Activated CD4-positive, alpha-beta T cell treated with anti-CD3 and anti-CD28 coated beads, Interleukin-2, amount 10 ng/mL, durations not matched to agents 7 days and 5 days (primary cell): ENCODE measurements around the gene TUBG2. TPM values are rescaled to one million over a fixed set of nuclear protein-coding genes. Genes with fewer than 3 reads are reported as not detected.
A peak's percentile ranks its signal among the peaks of the same experiment; 100 is the strongest.

Experiments used
- CTCF ChIA-PET: fragments of 350-600 bp; sonication (Branson Sonifier 250); formaldehyde crosslinking; loops from one replicate; lab custom pipeline; 2021; ENCODE audit warnings: antibody characterized with exemption; lab: Charles Lee
- POLR2A ChIA-PET: fragments of 350-600 bp; sonication (Branson Sonifier 250); formaldehyde crosslinking; loops from one replicate; lab custom pipeline; 2021; ENCODE audit warnings: antibody characterized with exemption; lab: Charles Lee
- DNase-seq: peaks from one replicate; pipeline ENCODE4 v3.0.0-alpha.2; 2020
- H3K27ac Mint-ChIP-seq: one replicate; pipeline ENCODE4 v1.8.0; 2021; ENCODE audit warnings: mild to moderate bottlenecking, moderate library complexity, mixed read lengths
- H3K27me3 Mint-ChIP-seq: one replicate; pipeline ENCODE4 v1.8.0; 2021; ENCODE audit warnings: mixed read lengths
- H3K36me3 Mint-ChIP-seq: one replicate; pipeline ENCODE4 v1.8.0; 2021; ENCODE audit warnings: low read depth, mixed read lengths
- H3K4me1 Mint-ChIP-seq: one replicate; pipeline ENCODE4 v1.8.0; 2021; ENCODE audit warnings: mixed read lengths
- H3K4me3 Mint-ChIP-seq: one replicate; pipeline ENCODE4 v1.8.0; 2021; ENCODE audit warnings: mild to moderate bottlenecking, moderate library complexity, mixed read lengths
- H3K9me3 Mint-ChIP-seq: one replicate; pipeline ENCODE4 v1.8.0; 2021; ENCODE audit warnings: mixed read lengths
- total RNA-seq, 2 experiments: library from RNA; stranded (reverse); gene quantifications; one replicate each; pipeline ENCODE4 v1.2.3, GENCODE V29; 2021

Gene TUBG2
- total RNA-seq, 2 experiments from 2014 or later = 6.7 to 7.2 TPM

GRCh38 chr17:42674755-42675347 lies 15.8 kb downstream of the TUBG2 start:
- DNase-seq = no peak
- Mint-ChIP-seq H3K27me3 (peaks cover 50% of the 10 kb centered on the region), H3K4me1 (peaks cover 49% of the 10 kb centered on the region), H3K36me3 (no peaks in the 10 kb centered on the region), H3K27ac (no peak overlapping the region), H3K9me3 (no peaks in the 10 kb centered on the region), H3K4me3 (no peak overlapping the region)
- ChIA-PET POLR2A (no interaction called here), CTCF (interaction anchor here (1.1 to 2.2 kb wide), 2 partner anchors 69 to 96 kb away, joined by 3 to 11 read pairs; no protein-coding TSS in a partner anchor)

DNA sequence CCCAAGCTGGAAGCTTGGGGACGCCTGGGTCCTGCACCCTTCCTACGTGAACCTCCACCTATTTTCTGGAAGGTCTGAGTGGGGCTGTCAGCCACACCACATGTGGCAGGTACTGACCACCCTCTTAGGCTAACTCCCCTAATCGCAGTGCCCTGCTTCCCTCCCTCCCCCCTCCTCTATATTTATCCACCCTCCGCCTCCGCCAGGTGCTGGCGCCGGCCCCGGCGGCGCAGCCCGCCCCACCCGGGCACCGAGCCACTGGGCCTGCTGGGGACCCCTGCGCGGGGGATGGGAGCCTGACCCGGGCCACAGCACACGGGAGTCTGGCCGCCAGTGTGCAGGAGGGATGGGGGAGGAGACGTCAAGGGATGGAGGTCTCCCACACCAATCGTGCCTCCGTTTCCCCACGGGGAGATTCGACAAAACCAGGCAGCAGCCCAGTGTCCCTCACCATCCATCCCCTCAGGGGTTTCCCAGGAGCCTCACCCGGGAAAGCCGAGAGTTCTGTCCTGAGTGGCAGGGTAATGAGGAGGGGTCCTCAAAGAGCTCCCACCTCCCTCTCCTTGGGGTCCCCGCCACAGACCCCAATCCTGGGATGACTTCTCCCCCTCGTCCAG lies 16.4 kb downstream of the TUBG2 start:
- H3K27ac Mint-ChIP-seq = no peak overlapping the region
- POLR2A ChIA-PET = interaction anchor here (0.6 kb wide), 1 partner anchor 15 kb away, joined by 3 read pairs; no protein-coding TSS in a partner anchor
- peaks cover 50% of the 10 kb centered on the region for H3K4me1 Mint-ChIP-seq
- CTCF ChIA-PET = interaction anchor here (0.6 to 2.7 kb wide), 3 partner anchors 36 to 1966 kb away, joined by 3 to 14 read pairs (median 3); no protein-coding TSS in a partner anchor
- H3K9me3 Mint-ChIP-seq = no peaks in the 10 kb centered on the region
- no peak overlapping the region for H3K4me3 Mint-ChIP-seq
- no peak for DNase-seq
- H3K27me3 Mint-ChIP-seq = peaks cover 49% of the 10 kb centered on the region
- H3K36me3 Mint-ChIP-seq = no peaks in the 10 kb centered on the region

DNA sequence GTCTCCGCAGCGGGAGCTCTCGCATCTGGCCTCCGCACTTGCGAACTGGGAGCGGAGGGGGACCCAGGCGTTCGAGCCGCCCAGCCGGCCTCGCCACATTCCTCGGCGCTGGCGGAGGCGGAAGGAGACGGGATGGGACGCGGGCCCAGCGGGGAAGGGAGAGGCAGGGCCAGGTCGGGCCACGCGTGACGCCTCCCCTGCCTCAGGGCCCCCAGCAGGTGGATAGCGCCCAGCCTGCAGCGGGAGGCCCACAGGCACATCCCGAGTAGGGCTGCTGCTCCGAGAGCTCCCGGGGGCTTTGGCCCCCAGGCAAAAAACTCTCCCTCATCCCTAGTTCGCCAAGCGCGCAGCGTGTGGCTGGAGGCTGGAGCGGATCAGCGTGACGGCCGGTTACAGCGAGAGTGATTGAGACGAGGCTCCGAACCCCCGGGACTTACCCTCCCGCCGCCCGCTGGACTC lies 16.9 kb downstream of the TUBG2 start:
- ChIA-PET POLR2A (interaction anchor here (0.6 kb wide), 1 partner anchor 15 kb away, joined by 3 read pairs; no protein-coding TSS in a partner anchor), CTCF (interaction anchor here (0.6 to 2.7 kb wide), 4 partner anchors 12 to 1966 kb away, joined by 3 to 14 read pairs (median 3); no protein-coding TSS in a partner anchor)
- Mint-ChIP-seq H3K4me1 (peaks cover 49% of the 10 kb centered on the region), H3K4me3 (peak overlapping the region; percentile 66), H3K36me3 (no peaks in the 10 kb centered on the region), H3K27ac (peak overlapping the region; percentile 75), H3K9me3 (no peaks in the 10 kb centered on the region), H3K27me3 (peaks cover 46% of the 10 kb centered on the region)
- no peak for DNase-seq

DNA sequence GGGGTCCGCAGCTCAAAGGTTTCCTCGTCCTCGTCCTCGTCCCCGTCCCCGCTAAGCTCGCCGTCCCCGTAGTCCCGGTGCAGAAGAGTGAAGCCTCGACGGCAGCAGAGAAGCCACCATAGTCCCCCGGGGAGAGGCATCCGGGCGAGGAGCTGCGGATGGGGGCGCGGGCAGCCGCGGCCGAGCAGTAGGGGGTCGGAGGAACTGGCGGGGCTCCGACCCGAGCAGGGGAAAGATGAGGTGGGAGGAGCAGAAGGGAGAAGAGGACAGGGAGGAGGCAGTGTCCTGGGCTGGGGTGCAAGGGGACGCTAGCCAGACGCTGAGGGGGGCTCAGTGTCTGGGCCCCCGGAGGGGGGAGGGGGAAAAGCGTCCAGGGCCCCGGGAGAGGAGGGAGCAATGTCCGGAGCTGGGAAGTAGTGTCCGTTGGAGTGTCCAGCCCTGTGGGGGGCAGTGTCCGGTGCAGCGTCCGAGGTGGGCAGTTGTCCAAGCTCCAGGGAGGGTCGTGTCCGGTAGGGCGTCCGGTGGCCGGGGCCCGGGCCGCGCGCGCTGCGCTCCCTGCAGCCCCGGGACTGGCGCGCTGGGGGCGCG lies 17.4 kb downstream of the TUBG2 start, which contains the start of gene PLEKHH3:
Gene PLEKHH3 (minus strand): TSS at position 571 of the 588 bp plus-strand sequence. CDS start 431 bp downstream, at position 140.
- Mint-ChIP-seq H3K4me3 (peak within 1 kb of the TSS; percentile 78), H3K36me3 (no peaks in the 10 kb centered on the region), H3K4me1 (peaks cover 49% of the 10 kb centered on the region), H3K27me3 (peaks cover 46% of the 10 kb centered on the region), H3K27ac (peak within 1 kb of the TSS; percentile 86), H3K9me3 (no peaks in the 10 kb centered on the region)
- ChIA-PET POLR2A (interaction anchor here (0.5 kb wide), 1 partner anchor 29 kb away, joined by 3 read pairs; no protein-coding TSS in a partner anchor), CTCF (interaction anchor here (0.6 to 2.7 kb wide), 4 partner anchors 9 to 1967 kb away, joined by 3 to 14 read pairs (median 3); no protein-coding TSS in a partner anchor)
- DNase-seq = no peak

GRCh38 chr17:42677012-42677857 lies 18.2 kb downstream of the TUBG2 start:
- H3K27me3 Mint-ChIP-seq = peaks cover 49% of the 10 kb centered on the region

DNA sequence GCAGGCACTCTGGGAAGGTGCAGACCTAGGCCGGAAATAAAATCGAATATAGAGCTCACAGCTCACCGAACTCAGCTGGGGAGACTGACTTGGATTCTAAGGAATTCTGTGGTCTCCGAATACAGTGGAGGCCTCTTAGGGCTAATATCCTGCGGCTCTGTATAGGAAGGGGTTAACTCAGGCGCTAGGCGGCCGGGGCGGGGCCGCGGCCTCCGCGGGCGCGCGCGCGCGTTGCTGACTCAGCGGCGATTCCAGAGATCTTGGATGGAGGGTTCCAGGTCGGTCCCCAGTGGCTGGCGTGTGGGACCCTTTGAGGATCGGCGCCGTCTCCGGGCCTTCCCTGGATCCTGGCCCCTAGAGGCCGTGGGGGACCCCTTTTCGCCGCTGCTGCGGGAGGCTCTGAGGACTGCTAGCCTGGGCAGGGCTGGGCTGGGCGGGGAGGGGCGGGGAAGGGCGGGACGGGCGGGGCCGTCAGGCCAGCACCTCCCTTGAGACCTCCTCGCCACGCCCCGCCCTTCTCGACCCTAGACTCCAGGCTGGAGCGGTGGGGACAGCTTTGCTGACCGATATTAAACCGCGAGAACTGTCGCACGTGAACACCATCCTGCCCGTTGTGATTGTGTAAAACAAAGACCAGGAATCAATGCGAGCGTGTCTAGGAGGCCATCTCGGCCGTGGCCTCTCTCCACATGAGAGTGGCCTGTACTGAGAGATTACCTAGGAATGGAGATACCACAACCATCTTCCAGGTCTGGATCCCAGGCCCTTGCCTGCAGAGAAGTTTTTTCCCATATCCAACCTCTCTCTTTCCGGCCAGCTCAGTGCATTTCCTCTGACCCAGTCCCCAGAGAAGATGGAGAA lies 19.1 kb downstream of the TUBG2 start:
- Mint-ChIP-seq H3K27ac (peak overlapping the region; percentile 89), H3K9me3 (no peaks in the 10 kb centered on the region), H3K27me3 (peaks cover 48% of the 10 kb centered on the region), H3K4me1 (peaks cover 60% of the 10 kb centered on the region), H3K36me3 (no peaks in the 10 kb centered on the region), H3K4me3 (peak overlapping the region; percentile 78)
- peak; percentile 77 for DNase-seq
- ChIA-PET CTCF (interaction anchor here (1.1 to 3.3 kb wide), 6 partner anchors 7 to 550 kb away, joined by 3 to 23 read pairs (median 4); partner anchors contain the start of gene PSMC3IP), POLR2A (interaction anchor here (0.7 to 1.3 kb wide), 3 partner anchors 42 to 69 kb away, joined by 3 to 6 read pairs (median 4); partner anchors contain the start of genes RETREG3 and TUBG1)

More at GRCh38 chr17:42677012-42677857, 18.2 kb downstream of the TUBG2 start:
- ChIA-PET POLR2A (interaction anchor here (0.5 to 0.7 kb wide), 3 partner anchors 30 to 99 kb away, joined by 3 to 4 read pairs (median 3); partner anchors contain the start of genes RETREG3 and TUBG1), CTCF (interaction anchor here (0.6 to 2.7 kb wide), 5 partner anchors 8 to 550 kb away, joined by 3 to 14 read pairs (median 4); no protein-coding TSS in a partner anchor)
- Mint-ChIP-seq H3K36me3 (no peaks in the 10 kb centered on the region), H3K4me1 (peaks cover 52% of the 10 kb centered on the region), H3K4me3 (peak overlapping the region; percentile 78), H3K9me3 (no peaks in the 10 kb centered on the region), H3K27ac (peak overlapping the region; percentile 86)
- DNase-seq = peak; percentile 99

DNA sequence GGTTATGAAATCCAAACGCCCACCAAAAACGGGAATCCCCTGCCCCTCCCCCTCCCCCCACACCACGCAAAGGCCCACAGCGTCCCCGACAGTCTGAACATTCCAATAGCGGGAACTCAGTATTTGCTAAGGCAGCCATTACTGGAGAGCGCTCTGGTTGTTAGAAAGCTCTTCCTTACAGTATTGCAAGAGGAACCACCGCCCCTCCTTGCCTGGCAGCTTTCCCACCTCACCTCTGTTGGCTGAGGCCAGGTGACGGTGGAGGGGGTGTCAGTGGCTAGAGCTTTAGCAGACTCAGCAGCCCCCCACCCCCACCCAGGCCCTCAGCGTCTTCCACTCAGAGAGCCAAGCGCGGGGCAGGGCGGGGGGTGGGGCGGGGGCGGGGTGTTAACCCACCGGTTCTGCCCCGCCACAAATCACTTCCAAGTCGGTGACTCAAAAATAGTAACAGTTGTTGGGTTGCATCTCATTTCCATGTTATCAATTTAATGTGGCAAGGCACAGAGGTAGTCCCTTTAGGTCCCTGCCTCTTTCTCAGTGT lies 19.9 kb downstream of the TUBG2 start:
- Mint-ChIP-seq H3K27ac (peak overlapping the region; percentile 89), H3K9me3 (no peaks in the 10 kb centered on the region), H3K4me3 (peak overlapping the region; percentile 78), H3K36me3 (no peaks in the 10 kb centered on the region), H3K27me3 (peaks cover 54% of the 10 kb centered on the region), H3K4me1 (peaks cover 65% of the 10 kb centered on the region)
- no peak for DNase-seq
- CTCF ChIA-PET = interaction anchor here (0.6 to 3.3 kb wide), 8 partner anchors 9 to 290 kb away, joined by 3 to 23 read pairs (median 3); partner anchors contain the start of genes PSMC3IP and STAT3
- POLR2A ChIA-PET = interaction anchor here (1.0 to 1.7 kb wide), 3 partner anchors 43 to 101 kb away, joined by 3 to 6 read pairs (median 5); partner anchors contain the start of genes PSMC3IP, RETREG3 and TUBG1

DNA sequence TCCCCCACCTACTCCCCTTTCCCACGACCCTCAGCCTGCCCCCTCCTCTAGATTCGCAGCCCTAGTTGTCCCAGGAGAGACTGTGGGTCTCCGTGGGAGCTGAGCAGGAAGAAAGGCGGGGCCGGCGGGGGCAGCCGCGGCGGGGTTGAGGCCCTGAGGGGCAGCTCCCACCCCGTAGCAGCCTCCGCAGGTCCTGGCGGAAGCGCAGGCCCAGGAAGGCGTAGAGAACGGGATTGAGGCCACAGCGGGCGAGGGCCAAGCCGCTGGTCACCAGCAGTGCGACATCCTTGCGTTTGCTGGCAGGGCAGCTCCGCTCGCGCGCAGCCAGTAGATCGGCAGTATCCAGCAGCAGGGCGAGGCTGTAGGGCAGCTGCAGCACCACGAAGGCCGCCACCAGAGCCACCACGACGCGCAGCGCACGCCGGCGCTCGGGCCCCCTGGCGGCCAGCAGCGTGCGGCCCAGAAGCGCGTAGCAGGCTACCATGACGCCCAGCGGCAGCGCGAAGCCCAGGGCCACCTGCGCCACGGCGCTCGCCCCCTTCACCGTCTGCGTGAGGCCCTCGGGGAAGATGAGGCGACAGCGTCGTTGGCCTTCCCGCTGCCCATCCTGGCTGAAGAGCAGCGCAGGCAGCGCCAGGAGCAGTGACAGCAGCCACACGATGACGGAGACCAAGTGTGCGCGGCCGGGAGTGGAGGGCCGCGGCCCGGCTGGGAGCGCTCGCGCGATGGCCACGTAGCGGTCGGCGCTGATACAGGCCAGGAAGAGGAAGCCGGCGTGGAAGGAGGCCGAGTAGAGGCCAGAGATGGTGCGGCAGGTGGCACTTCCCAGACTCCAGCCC lies 20.6 kb downstream of the TUBG2 start:
- Mint-ChIP-seq H3K27ac (peak overlapping the region; percentile 86), H3K4me1 (peaks cover 59% of the 10 kb centered on the region), H3K27me3 (peaks cover 53% of the 10 kb centered on the region)

GRCh38 chr17:42680331-42680808 lies 21.3 kb downstream of the TUBG2 start:
- H3K36me3 Mint-ChIP-seq = no peaks in the 10 kb centered on the region
- H3K27ac Mint-ChIP-seq = peak overlapping the region; percentile 44
- H3K9me3 Mint-ChIP-seq = no peaks in the 10 kb centered on the region
- POLR2A ChIA-PET = interaction anchor here (1.7 kb wide), 1 partner anchor 103 kb away, joined by 5 read pairs; the partner anchor contains the start of gene PSMC3IP
- CTCF ChIA-PET = interaction anchor here (1.1 to 3.3 kb wide), 5 partner anchors 10 to 102 kb away, joined by 3 to 23 read pairs (median 6); partner anchors contain the start of gene PSMC3IP
- no peak for DNase-seq
- no peak overlapping the region for H3K4me3 Mint-ChIP-seq
- H3K27me3 Mint-ChIP-seq = peaks cover 48% of the 10 kb centered on the region
- peaks cover 58% of the 10 kb centered on the region for H3K4me1 Mint-ChIP-seq

More for the DNA sequence above, 20.6 kb downstream of the TUBG2 start:
- ChIA-PET CTCF (interaction anchor here (0.6 to 3.3 kb wide), 11 partner anchors 10 to 291 kb away, joined by 3 to 23 read pairs (median 3); partner anchors contain the start of genes PSMC3IP and STAT3), POLR2A (interaction anchor here (1.0 to 1.7 kb wide), 3 partner anchors 44 to 102 kb away, joined by 3 to 6 read pairs (median 5); partner anchors contain the start of genes PSMC3IP, RETREG3 and TUBG1)
- Mint-ChIP-seq H3K36me3 (no peaks in the 10 kb centered on the region), H3K9me3 (no peaks in the 10 kb centered on the region), H3K4me3 (peak overlapping the region; percentile 58)
- DNase-seq = peak; percentile 73
